SK-N-MC (cell line): Measurements from ENCODE around the gene FEM1B.

ENCODE experiments used
- EZH2 ChIP-seq: fragments of 200-600 bp; sonication (generic); IDR thresholded peaks from one replicate; pipeline ENCODE4 v1.6.1; 2017; ENCODE audit warnings: antibody characterized with exemption
- FOXP2 ChIP-seq: optimal IDR thresholded peaks from 2 replicates; pipeline ENCODE3; 2011; ENCODE audit warnings: mild to moderate bottlenecking, moderate library complexity; ENCODE audit not compliant: insufficient read depth; ENCODE audit errors: extremely low read length, control extremely low read depth
- POLR2AphosphoS5 ChIP-seq: IDR thresholded peaks from 2 replicates; pipeline ENCODE4 v1.6.1; 2012; ENCODE audit warnings: mild to moderate bottlenecking, low read depth, low read length, borderline replicate concordance

GRCh38 chr15:68326711-68327354, 49.3 kb downstream of the FEM1B start:
- no peak for TF ChIP-seq EZH2
- TF ChIP-seq POLR2AphosphoS5: no peak
- no peak for TF ChIP-seq FOXP2
